Parathyroid adenoma (tissue), 2 donors: ENCODE data around the gene CDC45.

ENCODE experiments used
- H2AFZ ChIP-seq: fragments of 300-600 bp; sonication (generic); one replicate; pipeline ENCODE4 v1.7.0; 2017; ENCODE audit warnings: antibody characterized with exemption, mild to moderate bottlenecking
- H3K27ac ChIP-seq: fragments of 300-600 bp; sonication (generic); one replicate; pipeline ENCODE4 v1.7.0; 2017
- H3K27me3 ChIP-seq: fragments of 300-600 bp; sonication (generic); one replicate; pipeline ENCODE4 v1.7.0; 2017; ENCODE audit warnings: low read length; ENCODE audit not compliant: control insufficient read depth, insufficient read depth
- H3K36me3 ChIP-seq: fragments of 300-600 bp; sonication (generic); one replicate; pipeline ENCODE4 v1.7.0; 2017; ENCODE audit warnings: low read length; ENCODE audit not compliant: control insufficient read depth, insufficient read depth
- H3K4me1 ChIP-seq: fragments of 300-600 bp; sonication (generic); one replicate; pipeline ENCODE4 v1.7.0; 2017; ENCODE audit warnings: control low read depth
- H3K4me2 ChIP-seq: fragments of 300-600 bp; sonication (generic); one replicate; pipeline ENCODE4 v1.7.0; 2017; ENCODE audit warnings: low read length
- H3K4me3 ChIP-seq: fragments of 300-600 bp; sonication (generic); one replicate; pipeline ENCODE4 v1.7.0; 2017; ENCODE audit warnings: low read depth, low read length
- H3K79me2 ChIP-seq: fragments of 300-600 bp; sonication (generic); one replicate; pipeline ENCODE4 v1.7.0; 2017; ENCODE audit warnings: control low read depth
- H3K9ac ChIP-seq: fragments of 300-600 bp; sonication (generic); one replicate; pipeline ENCODE4 v1.7.0; 2017; ENCODE audit warnings: mild to moderate bottlenecking
- H3K9me3 ChIP-seq: fragments of 300-600 bp; sonication (generic); one replicate; pipeline ENCODE4 v1.7.0; 2017; ENCODE audit warnings: low read length; ENCODE audit not compliant: control insufficient read depth
- TF ChIP-seq, protein P1 (sequence below): fragments of 300-600 bp; sonication (generic); IDR thresholded peaks from one replicate; pipeline ENCODE4 v1.7.0; 2017; ENCODE audit warnings: antibody characterized with exemption, mild to moderate bottlenecking
- donor health status: primary hyperparathyroidism.

Gene CDC45

GRCh38 chr22:19533857-19534256 lies 54.1 kb downstream of the CDC45 start:
- H3K4me3 ChIP-seq = no peak overlapping the region
- H3K4me1 ChIP-seq = no peaks in the 10 kb centered on the region
- H3K79me2 ChIP-seq = no peaks in the 10 kb centered on the region
- no peak overlapping the region for H2AFZ ChIP-seq
- H3K4me2 ChIP-seq = no peak overlapping the region
- no peak overlapping the region for H3K9ac ChIP-seq
- no peak overlapping the region for H3K27ac ChIP-seq
- no peaks in the 10 kb centered on the region for H3K9me3 ChIP-seq
- H3K27me3 ChIP-seq = no peaks in the 10 kb centered on the region
- TF ChIP-seq, protein P1, sequence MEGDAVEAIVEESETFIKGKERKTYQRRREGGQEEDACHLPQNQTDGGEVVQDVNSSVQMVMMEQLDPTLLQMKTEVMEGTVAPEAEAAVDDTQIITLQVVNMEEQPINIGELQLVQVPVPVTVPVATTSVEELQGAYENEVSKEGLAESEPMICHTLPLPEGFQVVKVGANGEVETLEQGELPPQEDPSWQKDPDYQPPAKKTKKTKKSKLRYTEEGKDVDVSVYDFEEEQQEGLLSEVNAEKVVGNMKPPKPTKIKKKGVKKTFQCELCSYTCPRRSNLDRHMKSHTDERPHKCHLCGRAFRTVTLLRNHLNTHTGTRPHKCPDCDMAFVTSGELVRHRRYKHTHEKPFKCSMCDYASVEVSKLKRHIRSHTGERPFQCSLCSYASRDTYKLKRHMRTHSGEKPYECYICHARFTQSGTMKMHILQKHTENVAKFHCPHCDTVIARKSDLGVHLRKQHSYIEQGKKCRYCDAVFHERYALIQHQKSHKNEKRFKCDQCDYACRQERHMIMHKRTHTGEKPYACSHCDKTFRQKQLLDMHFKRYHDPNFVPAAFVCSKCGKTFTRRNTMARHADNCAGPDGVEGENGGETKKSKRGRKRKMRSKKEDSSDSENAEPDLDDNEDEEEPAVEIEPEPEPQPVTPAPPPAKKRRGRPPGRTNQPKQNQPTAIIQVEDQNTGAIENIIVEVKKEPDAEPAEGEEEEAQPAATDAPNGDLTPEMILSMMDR = no peak
- H3K36me3 ChIP-seq = no peaks in the 10 kb centered on the region

GRCh38 chr22:19535001-19535400 lies 55.3 kb downstream of the CDC45 start:
- no peak overlapping the region for H3K27ac ChIP-seq

GRCh38 chr22:19536564-19536963 lies 56.8 kb downstream of the CDC45 start:
- Histone ChIP-seq H3K36me3 (no peaks in the 10 kb centered on the region), H3K9ac (no peak overlapping the region), H3K9me3 (no peaks in the 10 kb centered on the region), H2AFZ (no peak overlapping the region), H3K4me1 (no peaks in the 10 kb centered on the region), H3K4me3 (no peak overlapping the region), H3K27ac (no peak overlapping the region), H3K27me3 (no peaks in the 10 kb centered on the region), H3K4me2 (no peak overlapping the region), H3K79me2 (no peaks in the 10 kb centered on the region)
- TF ChIP-seq, protein P1 = no peak

More at GRCh38 chr22:19535001-19535400, 55.3 kb downstream of the CDC45 start:
- Histone ChIP-seq H3K36me3 (no peaks in the 10 kb centered on the region), H3K4me2 (no peak overlapping the region), H2AFZ (no peak overlapping the region), H3K4me3 (no peak overlapping the region), H3K27me3 (no peaks in the 10 kb centered on the region), H3K9me3 (no peaks in the 10 kb centered on the region), H3K79me2 (no peaks in the 10 kb centered on the region), H3K9ac (no peak overlapping the region), H3K4me1 (no peaks in the 10 kb centered on the region)
- TF ChIP-seq, protein P1 = no peak

GRCh38 chr22:19537941-19538488 lies 58.3 kb downstream of the CDC45 start:
- Histone ChIP-seq H2AFZ (no peak overlapping the region), H3K27ac (no peak overlapping the region), H3K4me1 (no peaks in the 10 kb centered on the region)

GRCh38 chr22:19540394-19540793 lies 60.7 kb downstream of the CDC45 start:
- H2AFZ ChIP-seq = no peak overlapping the region
- H3K9me3 ChIP-seq = no peaks in the 10 kb centered on the region
- no peaks in the 10 kb centered on the region for H3K36me3 ChIP-seq
- H3K4me1 ChIP-seq = no peaks in the 10 kb centered on the region
- no peak overlapping the region for H3K27ac ChIP-seq
- no peak overlapping the region for H3K4me3 ChIP-seq
- H3K79me2 ChIP-seq = no peaks in the 10 kb centered on the region
- TF ChIP-seq, protein P1 = no peak
- H3K9ac ChIP-seq = no peak overlapping the region
- no peaks in the 10 kb centered on the region for H3K27me3 ChIP-seq
- no peak overlapping the region for H3K4me2 ChIP-seq

More at GRCh38 chr22:19537941-19538488, 58.3 kb downstream of the CDC45 start:
- H3K9ac ChIP-seq = no peak overlapping the region
- no peaks in the 10 kb centered on the region for H3K27me3 ChIP-seq
- H3K79me2 ChIP-seq = no peaks in the 10 kb centered on the region
- H3K4me2 ChIP-seq = no peak overlapping the region
- no peaks in the 10 kb centered on the region for H3K9me3 ChIP-seq
- H3K36me3 ChIP-seq = no peaks in the 10 kb centered on the region
- H3K4me3 ChIP-seq = no peak overlapping the region
- TF ChIP-seq, protein P1 = no peak
